ENCODE measurements around the gene IMMP2L.

DNA sequence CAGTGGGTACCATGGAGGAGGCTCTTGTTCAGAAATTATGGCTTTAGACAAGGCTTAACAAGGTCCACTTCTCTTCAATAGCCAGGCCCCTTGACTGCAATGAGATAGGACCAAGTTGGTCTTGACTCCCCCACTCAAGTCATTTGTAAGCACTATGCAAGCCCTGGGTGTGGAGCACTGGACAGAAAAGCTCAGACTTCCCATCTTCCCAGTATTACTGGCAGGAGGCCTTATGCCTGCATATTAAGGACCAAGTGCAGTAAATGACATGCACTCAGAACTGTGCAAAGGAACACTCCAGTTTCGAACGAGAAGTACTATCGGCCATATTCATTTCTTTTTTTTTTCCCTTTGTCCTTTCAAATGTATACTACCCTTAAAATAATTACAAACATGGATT is 789.7 kb downstream of the IMMP2L start:
- TF ChIP-seq POLR2AphosphoS5 (IDR thresholded peaks at IDR 0.05; ENCODE audit: low read depth, low read length) (no peak), SIN3A (IDR thresholded peaks at IDR 0.05; ENCODE audit: borderline replicate concordance, insufficient read depth, low read length) (no peak), TAF1 (IDR thresholded peaks at IDR 0.05; ENCODE audit: borderline replicate concordance, insufficient read depth, low read length) (no peak), FOXP2 (optimal IDR thresholded peaks at IDR 0.05; ENCODE audit: borderline replicate concordance, extremely low read depth, extremely low read length, insufficient read depth) (no peak)
- TF ChIP-seq, protein P1, sequence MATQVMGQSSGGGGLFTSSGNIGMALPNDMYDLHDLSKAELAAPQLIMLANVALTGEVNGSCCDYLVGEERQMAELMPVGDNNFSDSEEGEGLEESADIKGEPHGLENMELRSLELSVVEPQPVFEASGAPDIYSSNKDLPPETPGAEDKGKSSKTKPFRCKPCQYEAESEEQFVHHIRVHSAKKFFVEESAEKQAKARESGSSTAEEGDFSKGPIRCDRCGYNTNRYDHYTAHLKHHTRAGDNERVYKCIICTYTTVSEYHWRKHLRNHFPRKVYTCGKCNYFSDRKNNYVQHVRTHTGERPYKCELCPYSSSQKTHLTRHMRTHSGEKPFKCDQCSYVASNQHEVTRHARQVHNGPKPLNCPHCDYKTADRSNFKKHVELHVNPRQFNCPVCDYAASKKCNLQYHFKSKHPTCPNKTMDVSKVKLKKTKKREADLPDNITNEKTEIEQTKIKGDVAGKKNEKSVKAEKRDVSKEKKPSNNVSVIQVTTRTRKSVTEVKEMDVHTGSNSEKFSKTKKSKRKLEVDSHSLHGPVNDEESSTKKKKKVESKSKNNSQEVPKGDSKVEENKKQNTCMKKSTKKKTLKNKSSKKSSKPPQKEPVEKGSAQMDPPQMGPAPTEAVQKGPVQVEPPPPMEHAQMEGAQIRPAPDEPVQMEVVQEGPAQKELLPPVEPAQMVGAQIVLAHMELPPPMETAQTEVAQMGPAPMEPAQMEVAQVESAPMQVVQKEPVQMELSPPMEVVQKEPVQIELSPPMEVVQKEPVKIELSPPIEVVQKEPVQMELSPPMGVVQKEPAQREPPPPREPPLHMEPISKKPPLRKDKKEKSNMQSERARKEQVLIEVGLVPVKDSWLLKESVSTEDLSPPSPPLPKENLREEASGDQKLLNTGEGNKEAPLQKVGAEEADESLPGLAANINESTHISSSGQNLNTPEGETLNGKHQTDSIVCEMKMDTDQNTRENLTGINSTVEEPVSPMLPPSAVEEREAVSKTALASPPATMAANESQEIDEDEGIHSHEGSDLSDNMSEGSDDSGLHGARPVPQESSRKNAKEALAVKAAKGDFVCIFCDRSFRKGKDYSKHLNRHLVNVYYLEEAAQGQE (IDR thresholded peaks at IDR 0.05; ENCODE audit: insufficient read depth in 1 of 2, low read depth in 2 of 2, low read length in 2 of 2), result no peak
